Activated T-cell treated with anti-CD3 and anti-CD28 coated beads, Interleukin-2, amount 50 U/mL, for 1 hour (primary cell): ENCODE data around the gene CCDC188.

Source experiments
- DNase-seq: peaks from one replicate; pipeline ENCODE4 v3.0.0-alpha.2; 2020

Gene CCDC188

DNA sequence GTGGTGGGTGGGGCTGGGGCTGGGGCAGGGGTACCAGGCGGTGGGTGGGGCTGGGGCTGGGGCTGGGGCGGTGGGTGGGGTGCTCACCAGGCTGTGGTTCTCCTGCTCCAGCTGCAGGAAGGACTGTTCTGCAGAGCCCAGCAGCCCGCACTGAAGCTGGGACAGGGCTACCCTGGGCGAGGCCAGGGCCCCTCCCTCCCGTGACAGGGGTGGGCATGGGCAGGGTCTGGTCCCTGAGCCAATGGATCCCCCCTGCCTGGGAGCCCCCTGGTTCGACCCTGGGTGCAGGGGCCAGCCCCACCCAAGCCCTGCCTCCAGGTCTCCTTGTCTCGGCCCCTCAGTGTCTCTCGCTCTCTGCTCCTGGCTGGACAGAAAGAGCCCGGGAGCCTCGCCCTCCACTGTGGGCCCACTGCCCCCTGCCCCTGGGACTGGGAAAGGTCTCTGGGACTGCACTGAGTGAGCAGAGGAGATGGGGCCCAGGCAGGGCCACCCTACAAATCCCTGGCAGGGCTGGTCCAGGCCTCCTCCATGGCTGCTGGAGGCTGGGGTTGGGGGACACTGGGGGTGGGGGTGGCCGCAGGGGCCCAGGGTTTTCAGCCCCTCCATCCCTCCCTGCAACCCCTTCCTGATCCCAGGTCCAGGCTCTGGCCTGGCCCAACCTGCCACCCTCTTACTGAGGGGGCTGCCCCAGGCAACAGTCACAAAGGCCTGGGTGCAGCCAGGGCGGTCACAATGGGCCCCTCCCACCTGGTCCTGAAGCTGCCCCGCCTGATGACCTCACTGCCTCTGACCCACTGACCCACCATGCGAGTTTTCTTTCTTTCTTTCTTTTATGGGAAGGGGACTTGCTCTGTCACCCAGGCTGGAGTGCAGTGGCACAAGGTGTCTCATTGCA is at the start of gene CCDC188:
Gene CCDC188 (minus strand): TSS at position 675 of the 895 bp plus-strand sequence. CDS start 69 bp downstream, at position 606.
- DNase-seq = no peak

DNA sequence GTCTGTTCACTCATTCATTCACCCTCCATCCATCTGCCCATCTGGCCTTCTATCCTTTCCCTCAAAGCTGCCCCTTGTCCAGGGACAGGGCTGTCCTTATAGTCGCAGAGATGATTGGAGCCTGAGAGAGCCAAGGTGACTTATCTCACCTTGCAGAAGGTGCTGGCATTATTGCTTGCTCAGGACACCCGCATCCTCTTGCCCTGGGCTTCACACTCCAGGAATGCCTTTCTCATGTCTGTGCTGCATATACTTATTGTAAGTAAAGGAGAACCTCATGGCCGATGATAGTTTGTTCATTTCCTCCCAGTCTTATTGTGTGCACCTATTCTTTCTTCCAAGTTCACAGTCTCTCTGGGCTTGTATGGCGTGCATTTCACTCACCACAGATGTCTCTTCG is 49.1 kb upstream of the CCDC188 start:
- DNase-seq = no peak

DNA sequence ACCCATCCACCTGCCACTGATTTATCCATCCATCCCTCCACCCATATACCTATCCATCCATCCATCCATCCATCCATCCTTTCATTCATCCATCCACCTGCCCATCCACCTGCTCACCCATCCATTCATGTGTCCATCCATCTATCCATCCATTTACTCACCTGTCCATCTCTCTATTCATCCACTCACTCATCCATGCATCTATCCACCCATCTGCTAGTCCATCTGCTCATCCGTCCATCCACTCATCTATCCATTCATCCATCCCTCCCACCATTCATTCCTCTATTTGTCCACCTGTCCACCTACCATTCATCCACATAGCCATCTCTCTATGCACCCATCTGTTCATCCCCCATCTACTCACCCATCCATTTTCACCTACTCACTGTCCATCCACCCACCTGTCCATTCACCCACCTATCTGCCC is 48.6 kb upstream of the CCDC188 start:
- no peak for DNase-seq

DNA sequence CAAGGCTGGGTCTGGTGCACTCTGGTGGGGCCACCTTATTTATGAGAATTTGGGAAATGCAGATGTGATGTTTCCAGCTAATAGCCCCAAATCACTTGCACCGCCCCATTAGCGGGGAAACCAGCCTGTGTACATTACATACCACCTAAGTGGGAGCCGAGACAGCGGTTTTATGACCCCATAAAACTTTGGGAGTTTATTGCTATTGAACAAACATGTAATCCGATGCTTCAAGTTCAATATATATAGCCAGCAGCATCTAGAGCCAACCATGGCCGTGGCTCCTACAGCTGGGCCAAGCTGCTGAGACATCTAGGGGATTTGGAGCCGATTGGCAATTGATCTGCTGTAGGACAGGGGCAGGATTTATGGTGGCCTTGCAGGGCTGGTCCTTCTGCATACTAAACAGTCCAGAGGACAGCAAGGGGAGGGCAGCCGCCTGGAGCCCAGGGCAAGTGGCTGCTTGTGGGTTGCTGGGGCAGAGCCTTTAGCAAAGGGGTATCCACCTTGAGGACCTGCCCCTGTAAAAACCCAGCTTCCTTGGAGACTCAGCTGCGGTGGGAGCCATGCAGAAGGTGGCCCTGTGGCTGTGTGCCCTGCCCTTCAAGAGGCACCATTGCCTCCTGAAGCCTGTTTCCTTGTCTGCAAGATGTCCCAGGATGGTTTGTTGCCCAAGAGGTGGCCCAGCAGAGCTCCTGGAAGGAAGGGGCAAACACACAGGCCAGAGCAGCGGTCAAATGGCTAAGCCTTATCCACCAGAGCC is 47.9 kb upstream of the CCDC188 start:
- no peak for DNase-seq

DNA sequence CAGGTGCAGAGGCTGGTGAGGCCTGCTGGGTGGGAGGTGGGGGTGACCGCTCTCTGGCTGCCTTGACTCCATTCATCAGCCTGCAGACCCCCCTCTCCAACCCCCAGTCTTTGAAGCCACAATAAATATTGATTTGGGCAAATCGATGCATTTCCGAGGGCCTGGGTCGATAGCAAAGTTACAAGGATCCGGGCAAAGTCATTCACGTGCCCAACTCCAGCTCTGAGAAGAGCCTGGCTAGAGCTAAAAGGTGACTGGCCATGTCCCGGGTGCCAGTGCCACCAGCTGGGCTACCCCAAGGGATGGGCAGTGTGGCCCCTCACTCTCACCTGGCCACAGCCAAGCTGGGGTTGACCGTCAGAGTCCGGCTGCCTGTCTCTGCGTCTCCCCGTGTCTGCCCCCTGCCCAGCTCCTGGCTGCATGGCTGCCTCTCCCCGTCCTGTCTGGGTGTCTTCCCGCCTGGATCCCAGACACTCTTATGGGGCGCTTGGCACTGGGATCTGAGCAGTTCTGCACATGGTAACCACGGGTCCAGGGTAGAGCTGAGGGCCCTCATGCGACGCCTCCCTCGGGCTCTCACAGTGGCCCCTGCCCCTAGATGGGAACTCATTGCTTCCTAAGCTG is 46.7 kb upstream of the CCDC188 start:
- DNase-seq = no peak

DNA sequence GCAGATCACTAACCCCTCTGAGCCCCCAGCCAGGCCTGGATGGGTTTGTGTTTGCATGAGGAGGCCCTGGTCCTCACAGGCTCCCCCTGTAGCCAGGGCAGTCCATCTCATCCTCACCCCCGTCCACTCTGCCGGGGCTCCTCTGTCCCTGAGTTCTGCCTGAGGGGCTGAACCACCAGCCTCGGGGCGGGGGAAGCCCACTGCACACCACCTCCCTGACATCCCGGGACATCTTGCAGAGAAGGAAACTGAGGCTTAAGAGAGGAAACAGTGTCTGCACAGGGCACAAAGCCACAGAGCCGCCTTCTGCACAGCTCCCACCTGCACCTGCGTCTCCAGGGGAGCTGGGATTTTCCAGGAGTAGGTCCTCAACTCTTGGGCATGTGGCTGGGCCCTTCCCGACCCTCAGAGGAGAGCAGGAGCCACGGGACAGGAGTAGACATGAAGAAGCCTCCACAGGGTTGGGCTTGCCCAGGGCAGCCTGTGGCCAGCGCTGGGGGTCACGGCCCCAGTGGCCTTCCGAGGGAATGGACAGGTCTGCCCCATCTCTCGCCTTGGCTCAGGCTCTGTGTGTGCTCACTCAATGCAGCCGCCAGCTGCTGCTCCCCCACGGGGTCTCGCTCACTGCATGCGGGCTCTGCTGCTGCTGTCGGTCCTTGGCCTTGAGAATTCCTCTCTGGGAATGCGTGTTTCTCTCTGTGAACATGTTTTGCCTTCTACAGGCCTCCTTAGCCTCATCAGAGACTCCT is 45.4 kb upstream of the CCDC188 start:
- DNase-seq = no peak

DNA sequence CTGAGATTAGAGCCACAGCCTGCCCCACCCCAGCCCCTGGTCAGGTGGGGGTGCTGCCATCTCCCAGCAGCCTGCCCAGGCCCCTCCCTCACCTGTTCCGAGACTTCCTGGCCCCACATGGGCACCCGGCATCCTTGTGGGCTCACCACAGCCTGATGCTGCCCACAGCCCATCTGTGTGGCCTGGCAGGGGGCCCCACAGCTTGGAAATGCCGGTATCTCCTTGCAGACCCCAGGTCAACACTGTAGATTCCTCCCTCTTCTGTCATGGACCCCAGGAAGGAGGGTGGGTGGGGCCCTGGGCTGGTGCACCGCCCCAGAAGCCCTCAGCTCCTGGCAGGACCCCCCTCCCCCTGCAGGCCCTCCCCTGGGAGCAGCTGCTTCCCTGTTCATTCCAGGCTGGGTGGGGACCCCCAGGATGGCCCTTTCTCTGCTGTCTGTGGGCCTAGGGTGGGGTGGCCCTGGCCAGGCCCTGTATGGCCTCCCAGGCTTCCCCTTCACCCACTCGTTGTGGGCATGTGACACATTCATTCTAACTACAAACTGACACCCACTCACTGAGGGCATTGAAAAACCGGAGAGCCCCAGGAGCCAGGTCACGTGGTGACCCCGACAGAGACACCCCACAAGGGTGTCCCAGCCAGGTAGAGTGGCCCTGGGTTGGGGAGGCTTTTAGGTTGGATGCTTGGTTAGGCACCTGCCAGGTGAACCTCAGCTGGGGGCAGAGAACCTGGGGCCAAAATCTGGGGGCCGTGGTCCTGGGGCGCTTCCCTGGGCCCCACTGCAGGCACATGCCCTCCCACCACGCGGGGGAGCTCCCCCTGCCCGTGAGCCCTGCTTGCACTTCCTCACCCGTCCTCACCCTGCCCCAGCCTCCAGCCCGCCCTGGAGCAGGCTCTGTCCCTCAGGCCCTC is 44.1 kb upstream of the CCDC188 start:
- no peak for DNase-seq

DNA sequence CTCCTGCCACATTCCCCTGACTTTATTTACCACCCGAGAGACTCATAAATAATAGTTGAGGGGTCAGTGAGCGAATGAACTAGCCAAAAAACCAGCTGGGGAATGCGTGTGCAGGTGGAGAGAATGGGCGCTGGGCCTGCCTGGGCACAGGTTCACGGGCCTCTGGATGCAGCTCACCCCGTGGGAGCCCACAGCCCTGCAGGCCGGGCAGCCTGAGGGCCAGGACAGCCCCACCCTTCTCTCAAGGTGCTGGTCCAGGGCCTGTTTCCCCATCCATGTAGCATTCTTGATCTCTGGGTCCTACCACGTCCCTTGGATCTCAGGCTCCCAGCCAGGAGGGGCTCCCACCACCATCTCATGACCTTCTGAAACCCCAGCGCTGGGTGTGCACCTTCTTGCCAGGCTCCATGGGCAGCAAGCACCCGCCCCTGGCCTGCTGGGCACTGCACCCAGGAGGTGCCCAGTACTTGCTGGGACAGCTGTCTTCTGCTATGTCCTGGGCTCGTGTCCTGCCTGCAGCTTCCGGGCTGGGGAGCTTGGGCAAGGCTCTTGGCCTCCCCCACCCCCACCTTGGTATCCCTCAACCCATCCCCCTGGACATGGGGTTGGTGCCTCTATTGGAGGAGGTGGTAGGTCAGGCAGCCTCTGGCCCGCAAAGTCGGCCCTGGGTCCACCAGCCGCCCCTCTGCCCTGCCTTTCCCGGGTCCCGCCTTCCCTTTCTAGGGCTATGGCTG is 43.1 kb upstream of the CCDC188 start:
- no peak for DNase-seq

DNA sequence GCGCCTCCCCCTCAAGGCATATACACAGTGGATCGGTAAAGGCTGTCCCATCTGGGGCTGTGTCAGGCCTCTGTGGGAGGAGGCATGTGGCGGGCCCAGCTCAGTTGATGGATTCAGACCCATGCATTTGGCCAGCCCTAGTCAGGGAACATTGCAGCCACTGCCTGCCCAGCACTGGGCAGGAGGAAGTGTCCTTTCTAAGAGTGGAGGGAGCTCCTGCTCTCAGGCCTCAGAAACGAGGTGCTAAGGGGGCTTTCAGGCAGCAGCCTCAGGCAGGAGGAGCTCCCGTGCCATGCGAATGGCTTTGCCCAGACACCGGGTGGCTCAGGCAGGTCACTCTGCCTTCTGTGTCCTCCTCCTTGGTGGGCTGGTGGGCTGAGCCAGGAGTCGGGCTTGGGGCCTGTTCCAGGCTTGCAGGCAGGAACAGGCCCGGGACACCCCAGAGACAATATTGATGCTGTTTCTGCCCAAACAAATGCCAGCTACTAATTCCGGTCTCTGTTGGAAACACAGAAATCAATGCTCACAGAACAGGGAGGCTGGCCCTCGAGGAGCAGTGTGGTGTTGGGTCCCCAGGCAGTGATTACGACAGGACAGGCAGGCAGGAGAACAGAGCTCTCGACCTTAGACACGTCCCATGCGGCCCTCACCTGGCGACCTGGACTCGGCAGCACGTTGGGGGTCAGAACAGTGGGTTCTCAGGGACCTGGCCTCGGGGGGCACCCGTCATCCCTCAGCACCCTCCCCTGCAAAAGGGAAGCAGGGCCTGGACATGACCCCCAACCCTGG is 42.3 kb upstream of the CCDC188 start:
- no peak for DNase-seq

DNA sequence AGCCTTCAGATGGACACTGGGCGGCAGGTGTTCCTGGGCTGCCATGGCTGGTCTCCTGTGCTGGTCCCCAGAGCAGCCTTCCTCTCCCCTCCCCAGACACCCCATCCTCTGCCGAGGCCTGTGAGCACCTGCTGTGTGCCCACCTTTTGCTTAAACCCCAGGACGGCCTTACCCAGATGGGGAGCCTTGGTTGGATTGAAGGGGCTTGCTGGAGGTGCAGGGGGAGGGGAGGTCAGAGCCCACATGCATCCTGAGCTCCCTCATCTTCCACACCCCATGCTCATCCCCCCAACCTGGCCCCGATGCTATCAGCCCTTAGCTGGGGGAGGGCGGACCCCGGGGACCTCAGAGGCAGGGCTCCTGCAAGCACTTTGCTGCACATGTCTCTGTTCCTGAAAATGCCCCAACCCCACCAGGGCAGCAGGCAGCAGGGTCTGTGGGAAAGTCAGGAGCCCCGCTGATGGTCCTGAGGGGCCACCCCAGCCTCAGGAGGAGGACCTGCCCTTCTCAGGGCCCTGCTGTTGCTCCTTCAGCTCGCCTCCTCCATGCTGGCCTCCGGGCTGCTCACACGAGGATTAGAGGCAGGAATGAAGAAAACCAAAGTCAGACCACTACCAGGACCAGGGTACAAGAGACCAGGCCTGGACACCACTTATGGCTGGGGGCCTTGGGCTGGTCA is 41.6 kb upstream of the CCDC188 start:
- DNase-seq = no peak

DNA sequence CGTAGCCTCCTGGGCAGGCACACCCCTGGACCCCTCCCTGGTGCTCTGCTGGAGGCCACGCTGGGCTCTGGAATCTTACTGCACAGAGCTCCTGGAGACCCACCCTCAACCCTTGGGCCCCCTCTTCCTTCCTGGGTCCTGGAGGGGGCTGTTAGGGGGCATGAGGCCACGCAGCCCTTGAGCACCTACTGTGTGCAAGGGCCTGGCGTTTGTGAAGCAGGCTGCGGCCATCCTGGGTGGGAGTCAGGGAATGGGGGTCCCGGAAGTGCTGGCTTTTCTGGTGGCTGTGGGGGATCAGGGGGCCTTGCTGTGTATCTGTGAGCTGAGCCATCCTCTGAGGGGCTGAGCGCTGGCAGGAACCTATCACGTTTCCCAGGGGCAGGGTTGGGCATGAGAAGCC is 40.9 kb upstream of the CCDC188 start:
- DNase-seq = no peak

DNA sequence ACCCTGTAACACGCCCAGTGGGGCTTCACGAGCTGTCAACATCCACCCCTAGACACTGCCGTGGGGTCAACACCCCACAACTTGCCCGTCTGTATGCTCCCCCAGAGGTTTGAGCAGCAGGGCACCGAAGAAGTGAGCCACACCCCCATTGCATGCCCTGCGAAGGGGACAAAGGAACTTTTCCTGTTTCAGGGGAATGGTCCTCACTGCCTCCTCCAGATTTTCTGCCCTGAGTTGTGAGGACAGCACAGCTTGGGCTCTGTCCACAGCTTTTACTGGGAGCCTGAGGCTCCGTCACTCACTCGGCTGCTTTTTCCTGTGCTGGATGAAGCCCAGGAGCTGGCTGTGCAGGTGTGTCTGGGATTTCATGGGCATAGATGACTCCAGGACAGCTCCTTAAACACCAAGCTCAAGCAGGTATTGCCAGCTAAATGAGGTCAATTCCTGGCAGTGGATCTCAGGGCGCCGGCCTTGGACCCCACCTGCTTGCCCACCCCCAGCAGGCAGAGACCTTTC is 40.2 kb upstream of the CCDC188 start:
- DNase-seq = no peak

DNA sequence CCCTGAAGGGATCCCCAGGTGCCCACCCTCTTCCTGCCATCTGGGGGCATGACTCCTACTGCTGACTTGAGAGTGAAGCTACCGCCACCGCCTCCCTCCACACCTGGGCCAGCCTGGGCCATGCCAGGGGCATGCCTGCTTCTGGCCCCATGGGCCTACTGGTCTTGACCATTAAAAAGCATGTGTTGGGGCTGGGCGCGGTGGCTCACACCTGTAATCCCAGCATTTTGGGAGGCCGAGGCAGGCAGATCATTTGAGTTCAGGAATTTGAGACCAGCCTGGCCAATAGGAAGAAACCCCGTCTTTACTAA is 37.7 kb upstream of the CCDC188 start:
- no peak for DNase-seq

DNA sequence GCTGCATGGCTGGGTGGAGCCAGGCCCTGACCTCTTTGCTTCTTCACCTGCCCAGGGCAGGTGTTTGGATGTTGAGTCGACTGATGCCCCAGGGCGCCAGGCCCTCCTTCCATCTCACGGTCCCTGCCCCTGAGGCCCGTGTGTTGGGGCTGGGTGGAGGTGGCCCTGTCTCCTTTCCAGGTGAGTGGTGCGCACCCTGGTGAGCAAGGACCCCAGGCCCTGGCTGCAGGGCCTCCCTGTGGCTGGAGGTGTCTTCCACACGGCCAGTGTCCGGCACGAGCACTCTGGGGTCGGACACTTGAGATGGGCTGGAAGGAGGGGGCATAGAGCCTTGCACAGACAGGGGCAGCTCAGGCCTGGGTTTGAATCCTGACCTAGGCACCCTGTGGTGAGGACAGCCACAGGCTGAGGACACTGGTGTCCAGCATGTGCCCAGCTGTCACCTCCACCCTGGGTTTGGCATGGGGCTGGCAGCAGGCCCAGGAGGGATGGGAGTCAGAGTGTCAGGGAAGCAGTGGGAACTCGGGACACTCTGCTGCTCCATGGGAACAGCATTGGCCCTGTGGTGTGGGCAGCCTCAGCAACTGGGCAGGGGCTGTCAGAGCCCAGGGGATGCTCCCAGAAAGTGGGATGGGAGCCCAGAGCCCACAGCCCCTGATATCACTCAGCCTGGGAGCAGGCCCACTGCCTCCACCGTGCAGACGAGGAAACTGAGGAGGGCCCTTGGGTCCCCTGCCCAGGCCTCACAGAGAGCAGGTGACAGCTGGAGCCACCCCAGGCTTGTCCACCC is 37.1 kb upstream of the CCDC188 start:
- no peak for DNase-seq

DNA sequence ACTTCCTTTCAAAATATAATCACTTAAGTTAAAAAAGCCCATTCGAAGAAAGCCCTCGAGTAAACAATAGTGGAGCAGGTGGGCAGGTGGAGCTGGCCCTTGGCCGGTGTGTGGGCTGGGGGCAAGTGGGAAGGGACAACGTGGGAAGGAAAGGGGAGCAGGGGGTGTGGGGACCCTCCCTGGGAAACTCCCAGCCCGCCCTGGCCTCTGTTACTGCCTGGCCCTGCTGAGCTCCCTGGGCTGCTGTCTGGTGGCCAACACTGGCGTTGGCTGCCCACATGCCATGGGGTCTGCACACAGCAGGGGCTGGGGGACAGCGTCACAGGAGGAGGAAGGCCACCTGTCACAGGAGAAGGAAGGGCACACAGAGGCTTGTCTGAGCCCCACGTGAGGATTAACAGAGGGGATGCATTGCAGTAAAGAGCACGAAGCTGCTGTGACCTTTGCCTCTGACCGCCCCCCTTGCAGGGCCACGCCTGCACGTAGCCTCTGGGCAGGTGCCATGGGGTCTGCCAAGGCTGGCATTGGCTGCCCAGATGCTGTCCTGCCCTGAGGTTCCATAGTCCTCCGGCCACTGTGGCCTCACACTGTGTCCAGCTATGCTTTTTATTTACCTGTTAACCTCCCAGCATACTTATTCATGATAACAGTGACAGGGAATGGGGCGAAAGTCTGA is 36.2 kb upstream of the CCDC188 start:
- DNase-seq = no peak

DNA sequence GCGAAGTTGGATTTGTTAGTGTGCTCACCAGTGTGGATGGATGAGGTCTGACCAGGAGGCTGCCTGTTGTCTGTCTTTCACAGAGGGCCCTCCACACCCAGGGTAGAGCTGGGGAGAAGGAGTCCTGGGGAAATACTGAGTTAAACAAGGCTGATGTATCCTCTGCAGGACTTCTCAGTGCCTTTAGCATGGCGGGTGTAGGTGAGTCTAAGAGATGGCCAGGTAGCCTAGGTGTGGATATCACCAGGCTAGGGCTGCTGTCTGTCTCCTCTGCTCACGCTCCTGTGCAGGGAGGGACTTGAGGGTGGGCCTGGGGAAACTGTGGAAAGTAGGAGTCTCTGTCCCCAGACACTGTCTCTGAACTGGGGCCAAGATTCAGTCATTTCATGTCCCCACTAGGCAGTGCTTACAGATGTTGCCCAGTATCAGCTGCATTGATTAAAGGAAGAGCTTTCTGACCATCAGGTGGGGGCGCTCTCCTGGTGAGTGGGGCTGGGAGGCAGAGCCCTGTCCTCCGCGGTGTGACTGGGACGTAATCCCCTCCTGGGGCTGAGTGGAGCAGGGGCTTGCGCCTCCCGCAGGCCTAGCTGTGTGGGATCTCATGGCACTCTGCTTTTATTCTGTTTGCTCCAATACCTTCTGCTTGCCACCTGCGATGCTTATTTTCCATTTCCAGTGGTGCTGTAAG is 35.5 kb upstream of the CCDC188 start:
- no peak for DNase-seq

DNA sequence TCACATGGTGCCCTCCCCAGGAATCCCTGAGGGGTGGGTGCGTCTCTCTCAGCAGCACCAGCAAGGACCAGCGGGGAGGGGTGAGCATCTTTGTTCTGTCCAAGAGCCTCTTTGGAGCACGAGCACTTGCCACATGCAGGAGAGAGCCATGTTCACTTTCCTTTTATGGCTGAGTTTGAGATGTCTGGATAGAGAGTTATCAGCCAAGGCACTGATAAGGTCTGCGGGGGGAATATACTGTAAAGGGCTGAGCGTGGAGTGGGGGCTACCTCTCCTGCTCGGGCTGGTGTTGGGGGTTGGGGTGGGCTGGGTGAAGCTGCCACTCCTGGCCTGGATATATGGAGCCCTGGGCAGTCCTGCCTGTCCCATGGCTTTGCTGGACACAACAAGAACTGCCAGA is 34.9 kb upstream of the CCDC188 start:
- DNase-seq = no peak
